IMR-90 (cell line): ENCODE data around the gene CREG1.

Experiments
- CEBPB ChIP-seq: IDR thresholded peaks from 2 replicates; pipeline ENCODE4 v1.6.1; 2012; ENCODE audit warnings: low read depth, low read length, improper control_type of control experiment
- CTCF ChIP-seq: conservative IDR thresholded peaks from 2 replicates; pipeline ENCODE4 v1.5.1; 2012; ENCODE audit warnings: mild to moderate bottlenecking, low read depth, low read length, improper control_type of control experiment
- POLR2A ChIP-seq: IDR thresholded peaks from 2 replicates; pipeline ENCODE4 v1.6.1; 2012; ENCODE audit warnings: mild to moderate bottlenecking, low read depth, low read length
- RAD21 ChIP-seq: IDR thresholded peaks from 2 replicates; pipeline ENCODE4 v1.6.1; 2012; ENCODE audit warnings: low read length, improper control_type of control experiment
- SMC3 ChIP-seq: fragments of 150-350 bp; IDR thresholded peaks from 2 replicates; pipeline ENCODE4 v1.6.1; 2016; ENCODE audit warnings: low read depth, mild to moderate bottlenecking, antibody characterized with exemption, low read length, moderate library complexity
- USF2 ChIP-seq: fragments of 150-350 bp; IDR thresholded peaks from 2 replicates; pipeline ENCODE4 v1.6.1; 2017; ENCODE audit warnings: mild to moderate bottlenecking, antibody characterized with exemption, low read length, low read depth

GRCh38 chr1:167529829-167530474 is 23.6 kb downstream of the CREG1 start:
- TF ChIP-seq SMC3 (no peak), CTCF (no peak), RAD21 (no peak), USF2 (no peak), POLR2A (no peak), CEBPB (no peak)
